ENCODE measurements around the gene TINAG.
A peak's percentile ranks its signal among the peaks of the same experiment; 100 is the strongest.

Gene TINAG

GRCh38 chr6:54267798-54268197 is 40.4 kb upstream of the TINAG start:
- no peak for TF ChIP-seq CTCF (IDR thresholded peaks at IDR 0.05; ENCODE audit: extremely low read depth, missing control alignments)
- peak; percentile 3 for DNase-seq (ENCODE audit: low spot score)

GRCh38 chr6:54273214-54273820 is 34.9 kb upstream of the TINAG start:
- TF ChIP-seq CTCF (IDR thresholded peaks at IDR 0.05; ENCODE audit: extremely low read depth, missing control alignments): no peak

GRCh38 chr6:54274383-54274782 is 33.9 kb upstream of the TINAG start:
- no peak for DNase-seq (ENCODE audit: low spot score)
- no peak for TF ChIP-seq CTCF (IDR thresholded peaks at IDR 0.05; ENCODE audit: extremely low read depth, missing control alignments)

More at GRCh38 chr6:54273214-54273820, 34.9 kb upstream of the TINAG start:
- DNase-seq (ENCODE audit: low spot score): no peak

- no peak for DNase-seq (ENCODE audit: low spot score)
Measured at GRCh38 chr6:54282186-54282585, 26.1 kb upstream of the TINAG start.

GRCh38 chr6:54284161-54284860 is 23.9 kb upstream of the TINAG start:
- TF ChIP-seq CTCF (IDR thresholded peaks at IDR 0.05; ENCODE audit: extremely low read depth, missing control alignments): no peak
- no peak for DNase-seq (ENCODE audit: low spot score)

More at GRCh38 chr6:54282186-54282585, 26.1 kb upstream of the TINAG start:
- TF ChIP-seq CTCF (IDR thresholded peaks at IDR 0.05; ENCODE audit: extremely low read depth, missing control alignments): no peak

GRCh38 chr6:54285595-54285994 is 22.6 kb upstream of the TINAG start:
- no peak for DNase-seq (ENCODE audit: low spot score)
- no peak for TF ChIP-seq CTCF (IDR thresholded peaks at IDR 0.05; ENCODE audit: extremely low read depth, missing control alignments)

GRCh38 chr6:54286141-54286540 is 22.1 kb upstream of the TINAG start:
- TF ChIP-seq CTCF (IDR thresholded peaks at IDR 0.05; ENCODE audit: extremely low read depth, missing control alignments): no peak
- DNase-seq (ENCODE audit: low spot score): no peak
